ENCODE measurements around the gene UBE2E2.

Gene UBE2E2

DNA sequence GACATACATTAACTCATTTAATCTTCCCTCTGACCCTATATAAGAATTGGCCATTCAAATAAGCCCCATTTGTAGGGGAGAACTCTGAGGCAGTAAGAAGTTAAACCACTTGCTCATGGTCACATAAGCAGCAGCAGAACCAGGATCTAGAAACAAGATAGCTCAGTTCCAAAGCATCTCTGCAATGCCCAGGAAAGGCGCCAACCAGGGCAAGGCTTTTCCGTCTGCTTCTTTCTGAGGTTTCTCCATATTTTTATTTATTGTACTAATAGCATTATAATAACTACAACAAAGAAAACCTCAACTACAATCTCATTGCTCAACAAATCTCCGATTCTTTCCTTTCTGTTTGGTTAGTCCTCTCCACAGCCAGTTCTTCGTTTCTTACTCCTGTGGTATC is 4.3 kb upstream of the UBE2E2 start:
- no peak for DNase-seq

DNA sequence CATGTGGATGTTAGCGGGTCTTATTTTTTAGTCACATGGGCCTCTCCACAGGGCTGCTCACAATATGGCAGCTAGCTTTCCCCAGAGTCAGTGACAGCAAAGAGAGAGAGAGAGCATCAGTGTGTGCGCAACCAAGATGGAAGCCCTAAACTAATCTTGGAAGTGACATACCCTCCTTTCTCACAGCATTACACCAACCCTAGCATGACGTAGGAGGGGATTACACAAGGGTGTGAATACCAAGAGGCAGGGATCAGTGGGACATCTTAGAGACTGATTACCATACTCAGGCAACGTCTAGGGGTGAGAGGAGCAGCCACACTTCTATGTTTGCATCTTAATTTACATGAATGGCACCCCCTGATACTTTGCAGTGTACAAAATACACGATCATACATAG is 3.5 kb upstream of the UBE2E2 start:
- DNase-seq, result no peak

- no peak for DNase-seq
These were observed 1.8 kb upstream of the UBE2E2 start for GRCh38 chr3:23201154-23201838.

DNA sequence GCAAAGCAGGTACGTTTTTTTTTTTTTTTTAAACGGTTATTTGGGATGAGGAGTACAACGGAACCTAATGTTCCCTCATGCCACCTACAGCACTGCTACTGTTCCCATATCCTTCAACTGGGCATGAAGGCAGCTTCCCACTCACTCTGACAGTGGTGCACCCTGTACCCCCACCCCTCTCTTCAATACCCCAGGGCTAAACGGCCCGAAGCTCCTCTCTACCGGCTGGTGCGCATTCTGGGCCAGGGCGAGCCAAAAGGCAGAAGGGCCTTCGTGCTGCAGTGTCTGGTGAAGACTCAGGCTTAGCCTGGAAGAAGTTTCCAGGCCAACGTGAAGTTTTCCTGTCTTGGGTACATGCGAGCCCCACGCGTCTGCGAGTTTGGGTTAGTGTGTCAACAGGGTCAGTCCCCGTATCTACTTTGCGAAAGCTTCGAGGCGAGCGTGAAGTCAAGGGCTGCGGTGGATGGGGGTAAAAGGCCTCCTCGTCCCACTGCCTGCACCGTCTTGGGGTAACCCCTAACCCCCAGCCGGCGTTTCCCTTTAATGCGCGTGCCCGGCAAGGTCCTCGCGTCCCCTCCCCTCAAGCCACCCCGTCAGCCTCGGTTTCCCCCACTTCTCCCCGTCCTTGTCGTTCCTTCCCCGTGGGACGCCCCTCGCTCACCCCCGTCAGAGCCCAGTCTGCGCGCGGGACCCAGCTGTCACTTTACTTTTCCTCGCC is 765 bp upstream of the UBE2E2 start:
- DNase-seq, result no peak

DNA sequence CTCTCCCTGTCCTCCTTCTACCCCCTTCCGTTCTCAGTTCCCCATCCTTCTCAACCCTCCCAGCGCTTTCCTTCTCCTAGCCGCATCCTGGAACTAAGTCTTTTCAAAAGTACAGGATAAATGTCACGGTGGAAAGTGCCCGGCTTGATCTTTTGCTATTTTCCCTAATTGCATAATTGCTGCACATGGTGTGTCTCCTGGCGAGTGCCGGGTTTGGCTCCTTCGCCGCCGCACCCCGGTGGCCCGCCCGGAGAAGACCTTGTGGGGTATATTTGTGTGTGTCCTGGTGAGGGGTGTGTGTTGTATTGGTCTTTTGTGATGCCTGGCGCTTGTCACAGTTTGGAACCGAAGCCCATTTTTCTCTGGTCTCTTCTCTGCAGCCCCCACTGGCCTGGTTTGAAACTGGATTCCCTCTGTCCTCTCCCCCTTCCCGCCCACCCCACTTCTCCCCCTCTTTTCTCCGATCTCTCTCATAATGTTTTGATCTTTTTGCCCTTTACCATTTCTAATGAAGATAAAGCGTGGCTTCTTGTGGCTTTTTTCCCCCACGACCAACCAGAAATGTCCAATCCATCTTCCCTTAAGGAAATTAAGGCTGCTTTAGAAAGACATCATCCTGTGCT is 692 bp downstream of the UBE2E2 start:
- DNase-seq, result peak; percentile 29

- peak; percentile 17 for DNase-seq
These were observed 3.2 kb downstream of the UBE2E2 start for GRCh38 chr3:23206366-23206765.

DNA sequence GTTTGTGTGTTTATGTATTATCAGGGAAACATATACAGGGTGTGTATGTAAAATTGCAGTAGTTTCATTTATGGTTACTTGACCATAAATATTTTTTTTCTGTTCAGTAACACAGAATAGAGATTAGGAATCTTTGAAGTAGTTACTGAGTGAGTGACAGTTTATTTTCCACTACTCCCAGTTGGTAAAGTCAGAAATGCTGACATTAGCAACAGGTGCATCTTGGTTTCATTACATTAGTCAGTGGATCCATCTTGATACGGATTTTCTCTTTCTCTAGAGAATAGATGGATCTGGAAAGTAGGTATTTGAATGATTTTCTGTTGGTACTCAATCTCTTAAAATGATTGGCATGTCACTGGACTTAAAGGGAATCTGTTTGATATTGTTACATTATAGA is 6.0 kb downstream of the UBE2E2 start:
- no peak for DNase-seq

GRCh38 chr3:23209747-23210487 is 6.8 kb downstream of the UBE2E2 start:
- DNase-seq, result no peak

GRCh38 chr3:23213813-23214212 is 10.7 kb downstream of the UBE2E2 start:
- no peak for DNase-seq

- DNase-seq, result no peak
These were observed 14.9 kb downstream of the UBE2E2 start for GRCh38 chr3:23217872-23218554.

DNA sequence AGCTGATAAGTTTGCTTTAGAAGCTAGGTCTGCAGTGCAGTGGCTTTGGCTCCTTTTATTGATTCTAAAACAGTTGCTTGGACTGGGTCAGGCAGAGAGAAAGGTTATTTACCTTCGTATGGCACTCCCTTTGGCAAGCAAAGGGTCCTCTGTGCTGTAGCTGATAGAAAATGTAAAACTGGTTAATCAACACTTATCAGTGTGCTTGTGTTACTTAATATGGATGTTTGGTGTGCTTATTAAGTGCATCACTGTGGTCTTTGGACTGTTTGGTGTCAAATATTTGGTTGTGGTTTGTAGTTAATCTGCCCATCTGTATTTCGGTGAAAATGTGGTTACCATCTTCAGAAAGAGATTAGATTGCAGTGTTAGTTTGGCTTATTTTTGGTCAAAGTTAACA is 16.0 kb downstream of the UBE2E2 start:
- no peak for DNase-seq

DNA sequence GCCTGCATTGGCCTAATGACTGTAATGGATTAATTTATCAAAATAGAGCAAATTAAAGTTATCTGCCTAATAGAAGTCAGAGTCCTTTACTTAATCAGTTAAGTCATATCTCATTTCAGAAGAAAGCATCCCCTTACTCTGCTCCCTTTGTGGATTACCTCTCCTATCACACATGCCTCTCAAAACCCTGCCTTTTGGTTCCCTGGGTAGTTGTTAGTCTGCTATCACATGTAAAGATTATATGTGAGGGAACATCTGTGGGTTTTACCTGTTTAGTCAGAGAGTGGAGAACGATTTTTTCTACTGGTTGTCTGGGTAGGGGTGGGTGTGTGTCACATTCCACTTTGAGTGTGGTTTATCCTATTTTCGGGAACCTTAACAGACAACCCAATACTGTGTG is 16.4 kb downstream of the UBE2E2 start:
- DNase-seq, result no peak

GRCh38 chr3:23221136-23221535 is 18.0 kb downstream of the UBE2E2 start:
- no peak for DNase-seq

DNA sequence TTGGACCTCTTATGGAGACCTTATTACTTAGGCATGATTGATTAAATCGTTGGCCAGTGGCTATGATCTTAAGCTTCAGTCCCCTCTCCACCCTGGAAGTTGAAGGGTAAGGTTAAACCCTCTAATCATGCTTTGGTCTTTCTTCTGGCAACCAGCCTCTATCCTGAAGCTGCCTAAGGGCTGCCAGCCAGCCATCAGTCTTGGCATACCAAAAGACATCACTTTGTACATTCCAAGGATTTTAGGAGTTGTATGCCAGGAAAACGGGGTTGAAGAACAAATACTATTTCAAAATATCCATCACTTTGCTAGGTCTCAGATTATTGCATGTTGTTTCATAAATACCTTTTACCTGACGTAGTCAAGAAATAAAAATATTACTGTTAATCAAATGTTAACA is 28.9 kb downstream of the UBE2E2 start:
- no peak for DNase-seq

GRCh38 chr3:23232854-23233253 is 29.7 kb downstream of the UBE2E2 start:
- DNase-seq, result no peak

- no peak for DNase-seq
These were observed 32.1 kb downstream of the UBE2E2 start for GRCh38 chr3:23235264-23235663.

- DNase-seq, result no peak
These were observed 33.8 kb downstream of the UBE2E2 start for GRCh38 chr3:23236890-23237289.

- no peak for DNase-seq
These were observed 35.0 kb downstream of the UBE2E2 start for GRCh38 chr3:23238156-23238555.

DNA sequence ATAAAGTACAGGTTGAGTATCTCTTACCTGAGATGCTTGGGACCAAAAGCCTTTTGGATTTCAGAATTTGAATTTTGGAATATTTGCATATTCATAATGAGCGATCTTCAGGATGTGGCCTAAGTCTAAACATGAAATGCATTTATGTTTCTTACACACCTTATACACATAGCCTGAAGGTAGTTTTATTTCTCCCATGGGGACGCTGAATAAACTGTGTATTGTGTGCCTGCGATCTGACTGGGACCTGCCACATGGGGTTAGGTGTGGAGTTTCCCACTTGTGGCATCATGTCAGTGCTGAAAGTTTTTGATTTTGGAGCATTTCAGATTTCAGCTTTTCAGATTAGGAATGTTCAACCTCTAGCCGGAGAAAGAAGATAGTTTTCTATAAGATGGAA is 35.5 kb downstream of the UBE2E2 start:
- no peak for DNase-seq

DNA sequence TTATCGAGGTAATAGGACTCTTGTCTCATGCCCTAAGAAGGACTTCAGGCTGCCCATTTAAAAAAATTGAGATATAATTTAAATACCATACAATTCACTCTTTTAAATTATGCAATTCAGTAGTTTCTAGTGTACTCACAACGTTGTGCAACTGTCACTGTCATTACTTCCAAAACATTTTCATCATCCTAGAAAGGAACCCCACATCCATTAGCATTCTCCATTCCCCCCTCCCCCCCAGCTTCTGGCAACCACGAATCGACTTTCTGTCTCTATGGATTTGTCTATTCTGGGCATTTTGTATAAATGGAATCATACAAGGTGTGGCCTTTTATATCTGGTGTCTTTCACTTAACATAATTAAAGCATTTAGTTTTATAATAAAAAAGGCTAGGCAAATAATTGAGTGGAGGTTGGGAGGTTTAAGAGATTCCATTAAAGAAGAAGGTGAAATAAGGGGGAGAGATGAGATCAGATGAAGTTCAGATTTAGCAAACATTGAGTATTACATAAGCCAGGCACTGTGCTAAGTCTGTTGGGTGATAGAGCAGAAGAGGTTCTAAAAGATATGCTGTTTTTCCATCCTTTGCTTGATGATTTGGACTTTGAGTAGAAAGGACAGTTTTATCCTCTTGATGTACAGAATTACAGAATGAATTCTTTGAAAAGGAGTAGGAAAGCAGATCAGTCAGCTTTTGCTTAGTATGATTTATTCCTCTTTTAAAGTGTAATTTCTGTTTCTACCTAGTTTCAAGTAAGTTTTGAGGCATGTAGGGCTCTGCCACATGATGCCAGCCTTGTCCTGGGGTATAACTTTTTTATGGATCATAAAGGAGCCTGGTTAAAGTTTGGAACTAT is 36.3 kb downstream of the UBE2E2 start:
- no peak for DNase-seq

- no peak for DNase-seq
These were observed 37.2 kb downstream of the UBE2E2 start for GRCh38 chr3:23240171-23240785.

DNA sequence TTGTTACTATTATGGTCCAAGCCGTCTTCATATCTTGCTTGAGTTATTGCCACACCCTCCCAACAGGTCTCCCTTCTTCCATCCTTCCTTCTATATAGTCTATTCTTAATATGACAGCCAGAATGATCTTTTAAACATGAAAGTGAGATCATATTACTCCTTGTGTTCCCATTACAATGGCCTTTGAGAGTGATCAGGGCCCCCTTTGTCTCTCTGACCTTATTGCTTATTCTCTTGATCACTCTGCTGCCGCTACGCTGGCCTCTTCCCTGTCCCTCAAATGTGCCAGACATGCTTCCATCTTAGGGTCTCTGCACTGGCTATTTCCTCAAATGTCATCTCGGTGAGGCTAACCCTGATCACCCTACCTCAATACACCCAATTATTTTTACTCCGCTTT is 38.1 kb downstream of the UBE2E2 start:
- DNase-seq, result no peak
